ENCODE measurements around the gene CYP17A1. TPM values are rescaled to one million over a fixed set of nuclear protein-coding genes. Genes with fewer than 3 reads are reported as not detected.
"Not testable (repeated sequence)": the region's sequence is repeated elsewhere in the genome, so short reads cannot be mapped to it uniquely, and the experiment has no call there.

Gene CYP17A1
- total RNA-seq, 2 experiments from 2014 or later: not detected

- Mint-ChIP-seq H3K9me3 (ENCODE audit: low read depth) (no peaks in the 10 kb centered on the region), H3K27ac (peak overlapping the region; percentile 14), H3K27me3 (no peaks in the 10 kb centered on the region), H3K4me3 (no peak overlapping the region), H3K36me3 (ENCODE audit: low read depth) (peaks cover 10% of the 10 kb centered on the region), H3K4me1 (peaks cover 14% of the 10 kb centered on the region)
- ATAC-seq (no peak), DNase-seq (no peak)
- intact Hi-C loops (cut with DNase I, micrococcal nuclease): no loop called here
- CTCF ChIA-PET: no interaction called here
- POLR2A ChIA-PET: no interaction called here
Observed at GRCh38 chr10:102856758-102857424, 19.7 kb upstream of the CYP17A1 start.

- H3K27ac Mint-ChIP-seq; H3K36me3 Mint-ChIP-seq (ENCODE audit: low read depth); POLR2A ChIA-PET; H3K9me3 Mint-ChIP-seq (ENCODE audit: low read depth); ATAC-seq; H3K27me3 Mint-ChIP-seq: not testable (repeated sequence)
- DNase-seq: peak; percentile 13
- CTCF ChIA-PET: interaction anchor here (0.9 kb wide), 2 partner anchors 12 to 46 kb away, joined by 3 read pairs; no protein-coding TSS in a partner anchor
- intact Hi-C loops (cut with DNase I, micrococcal nuclease): loop anchor here in 1 of 2 experiments (2.0 kb wide), 1 partner anchor 723 kb away; the partner anchor contains the start of gene PPRC1
- Mint-ChIP-seq H3K4me1 (peaks cover 14% of the 10 kb centered on the region), H3K4me3 (peak overlapping the region; percentile 58)
Observed at GRCh38 chr10:102855731-102856436, 18.7 kb upstream of the CYP17A1 start.

GRCh38 chr10:102853237-102853636, 16.0 kb upstream of the CYP17A1 start:
- CTCF ChIA-PET; H3K36me3 Mint-ChIP-seq (ENCODE audit: low read depth); H3K9me3 Mint-ChIP-seq (ENCODE audit: low read depth); ATAC-seq; H3K4me3 Mint-ChIP-seq; H3K27me3 Mint-ChIP-seq; DNase-seq; H3K27ac Mint-ChIP-seq: not testable (repeated sequence)
- peaks cover 14% of the 10 kb centered on the region for H3K4me1 Mint-ChIP-seq
- POLR2A ChIA-PET: interaction anchor here (0.6 kb wide), 1 partner anchor 57 kb away, joined by 3 read pairs; no protein-coding TSS in a partner anchor
- intact Hi-C loops (cut with DNase I, micrococcal nuclease): loop anchor here in 1 of 2 experiments (5.0 kb wide), 3 partner anchors 206 to 1501 kb away; partner anchors contain the start of genes BTRC and PCGF6

GRCh38 chr10:102850025-102850518, 12.9 kb upstream of the CYP17A1 start:
- H3K4me3 Mint-ChIP-seq: no peak overlapping the region
- ChIA-PET CTCF (interaction anchor here (0.6 kb wide), 1 partner anchor 47 kb away, joined by 3 read pairs; no protein-coding TSS in a partner anchor), POLR2A (no interaction called here)
- no peaks in the 10 kb centered on the region for H3K36me3 Mint-ChIP-seq (ENCODE audit: low read depth)
- no peaks in the 10 kb centered on the region for H3K27me3 Mint-ChIP-seq
- no peaks in the 10 kb centered on the region for H3K9me3 Mint-ChIP-seq (ENCODE audit: low read depth)
- intact Hi-C loops (cut with DNase I, micrococcal nuclease): loop anchor here in 1 of 2 experiments (5.0 kb wide), 3 partner anchors 203 to 1498 kb away; partner anchors contain the start of genes BTRC and PCGF6
- peaks cover 4% of the 10 kb centered on the region for H3K4me1 Mint-ChIP-seq
- H3K27ac Mint-ChIP-seq: no peak overlapping the region
- DNase-seq: no peak
- no peak for ATAC-seq

- ATAC-seq (no peak), DNase-seq (no peak)
- Mint-ChIP-seq H3K4me3 (no peak overlapping the region), H3K27ac (no peak overlapping the region), H3K36me3 (ENCODE audit: low read depth) (no peaks in the 10 kb centered on the region), H3K27me3 (peaks cover 3% of the 10 kb centered on the region), H3K9me3 (ENCODE audit: low read depth) (peaks cover 3% of the 10 kb centered on the region), H3K4me1 (no peaks in the 10 kb centered on the region)
- ChIA-PET CTCF (no interaction called here), POLR2A (no interaction called here)
- intact Hi-C loops (cut with DNase I, micrococcal nuclease): no loop called here
Observed at GRCh38 chr10:102845352-102845902, 8.2 kb upstream of the CYP17A1 start.

- DNase-seq; CTCF ChIA-PET; H3K27ac Mint-ChIP-seq; H3K27me3 Mint-ChIP-seq; ATAC-seq; intact Hi-C loops (cut with DNase I, micrococcal nuclease); POLR2A ChIA-PET; H3K4me1 Mint-ChIP-seq; H3K4me3 Mint-ChIP-seq; H3K36me3 Mint-ChIP-seq (ENCODE audit: low read depth); H3K9me3 Mint-ChIP-seq (ENCODE audit: low read depth): not testable (repeated sequence)
Observed at GRCh38 chr10:102844190-102844776, 7.1 kb upstream of the CYP17A1 start.

DNA sequence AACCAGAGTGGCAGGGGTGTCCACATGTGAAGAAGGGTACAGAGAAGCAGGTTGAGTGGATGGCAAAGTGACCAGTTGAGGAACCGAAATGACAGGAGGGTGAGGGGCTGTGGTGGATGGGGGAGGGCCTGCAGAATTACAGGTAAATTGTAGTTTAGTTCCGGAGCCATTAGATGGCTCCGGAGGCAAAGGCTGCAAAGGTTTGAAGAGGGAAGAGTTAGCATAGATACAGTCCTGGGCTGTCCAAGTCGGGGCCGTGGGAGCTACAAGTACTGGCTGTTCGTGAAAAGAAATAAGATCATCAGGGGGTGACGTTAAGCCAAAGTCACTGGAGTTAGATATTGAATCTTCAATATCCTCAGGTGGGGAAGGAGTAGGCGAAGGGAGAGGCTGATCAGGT, 5.9 kb upstream of the CYP17A1 start:
- intact Hi-C loops (cut with DNase I, micrococcal nuclease): not testable (repeated sequence)

DNA sequence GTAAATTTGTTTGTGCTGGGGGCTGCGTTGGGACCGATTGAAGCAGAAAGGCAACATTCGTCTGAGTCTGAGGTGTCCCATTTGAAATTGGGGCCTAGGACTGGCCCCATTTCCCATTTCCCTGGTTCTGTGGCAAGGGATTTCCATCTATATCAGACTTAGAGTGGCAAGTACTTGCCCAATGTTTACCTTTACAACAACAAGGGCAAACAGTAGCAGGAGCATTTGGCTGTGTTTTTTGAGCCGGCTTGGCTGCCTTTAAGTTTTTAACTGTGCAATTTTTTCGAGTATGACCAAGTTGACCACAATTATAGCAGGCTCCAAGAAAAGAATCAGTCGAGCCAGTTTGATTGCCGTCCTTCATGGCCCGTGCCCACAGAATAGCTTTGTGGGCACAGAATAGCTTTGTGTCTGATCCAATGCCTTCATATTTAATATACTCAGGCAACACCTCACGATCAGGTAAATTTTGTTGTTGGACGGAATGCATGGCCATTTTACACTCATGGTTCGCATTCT, 4.7 kb upstream of the CYP17A1 start:
- H3K9me3 Mint-ChIP-seq (ENCODE audit: low read depth): peaks cover 13% of the 10 kb centered on the region

More for the DNA sequence above, 5.9 kb upstream of the CYP17A1 start:
- H3K27ac Mint-ChIP-seq; DNase-seq; H3K9me3 Mint-ChIP-seq (ENCODE audit: low read depth); H3K4me1 Mint-ChIP-seq; H3K27me3 Mint-ChIP-seq; POLR2A ChIA-PET; ATAC-seq; CTCF ChIA-PET; H3K4me3 Mint-ChIP-seq; H3K36me3 Mint-ChIP-seq (ENCODE audit: low read depth): not testable (repeated sequence)

GRCh38 chr10:102838276-102838927, 1.2 kb upstream of the CYP17A1 start:
- H3K27me3 Mint-ChIP-seq; H3K27ac Mint-ChIP-seq; CTCF ChIA-PET; H3K4me3 Mint-ChIP-seq; H3K4me1 Mint-ChIP-seq; H3K36me3 Mint-ChIP-seq (ENCODE audit: low read depth); DNase-seq; H3K9me3 Mint-ChIP-seq (ENCODE audit: low read depth); ATAC-seq; POLR2A ChIA-PET: not testable (repeated sequence)
- intact Hi-C loops (cut with DNase I, micrococcal nuclease): loop anchor here in 1 of 2 experiments (10.0 kb wide), 1 partner anchor 646 kb away; no protein-coding TSS in a partner anchor

More for the DNA sequence above, 4.7 kb upstream of the CYP17A1 start:
- DNase-seq (no peak), ATAC-seq (no peak)
- CTCF ChIA-PET: no interaction called here
- H3K4me1 Mint-ChIP-seq: no peaks in the 10 kb centered on the region
- POLR2A ChIA-PET: no interaction called here
- H3K27ac Mint-ChIP-seq: no peak overlapping the region
- intact Hi-C loops (cut with DNase I, micrococcal nuclease): no loop called here
- no peak overlapping the region for H3K4me3 Mint-ChIP-seq
- no peaks in the 10 kb centered on the region for H3K36me3 Mint-ChIP-seq (ENCODE audit: low read depth)
- peaks cover 5% of the 10 kb centered on the region for H3K27me3 Mint-ChIP-seq

DNA sequence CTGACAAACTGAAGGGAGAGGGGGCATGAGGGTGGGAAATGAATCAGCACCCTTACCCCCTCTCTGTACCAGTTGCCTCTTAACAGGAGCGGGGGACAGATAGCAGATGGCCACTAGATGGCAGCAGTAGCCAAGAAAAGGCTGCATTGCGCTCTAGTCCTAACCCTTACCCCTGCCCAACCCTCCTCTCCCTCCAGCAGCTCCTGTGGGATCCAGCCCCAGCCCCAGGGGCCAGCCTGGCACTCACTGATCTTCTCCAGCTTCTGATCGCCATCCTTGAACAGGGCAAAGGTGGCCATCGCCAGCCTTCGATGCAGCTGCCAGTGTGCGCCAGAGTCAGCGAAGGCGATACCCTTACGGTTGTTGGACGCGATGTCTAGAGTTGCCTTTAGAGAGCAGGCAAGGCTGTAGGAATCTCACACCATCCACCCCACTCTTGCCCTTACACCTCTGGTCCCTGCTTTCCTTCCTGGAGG, 2.2 kb downstream of the CYP17A1 start:
- Mint-ChIP-seq H3K36me3 (ENCODE audit: low read depth) (no peaks in the 10 kb centered on the region), H3K27me3 (peaks cover 2% of the 10 kb centered on the region), H3K4me3 (no peak overlapping the region), H3K9me3 (ENCODE audit: low read depth) (peaks cover 10% of the 10 kb centered on the region), H3K27ac (no peak overlapping the region), H3K4me1 (no peaks in the 10 kb centered on the region)
- ChIA-PET POLR2A (no interaction called here), CTCF (interaction anchor here (0.5 to 3.7 kb wide), 10 partner anchors 20 to 414 kb away, joined by 3 to 37 read pairs (median 4); no protein-coding TSS in a partner anchor)
- peak; percentile 86 for DNase-seq
- peak; percentile 99 for ATAC-seq
- intact Hi-C loops (cut with DNase I, micrococcal nuclease): loop anchor here (1.0 to 10.0 kb wide), 7 partner anchors 66 to 650 kb away; partner anchors contain the start of gene RPEL1 (in 1 of the 2)

All from activated CD4-positive, alpha-beta T cell treated with anti-CD3 and anti-CD28 coated beads for 36 hours (primary cell).